HL-60/S4 (cell line): ENCODE results near the gene MET.
"Not testable (repeated sequence)": the region's sequence is repeated elsewhere in the genome, so short reads cannot be mapped to it uniquely, and the experiment has no call there.

Source experiments
- in situ Hi-C: fragments of 300-500 bp; cut with MboI; formaldehyde crosslinking; loops from 2 replicates; pipeline ENCODE4 v1.14.3; 2022; ENCODE audit warnings: low sequenced_read_pairs

The MET gene

GRCh38 chr7:116697761-116698160 is 25.8 kb downstream of the MET start:
- in situ Hi-C loops: no loop called here

GRCh38 chr7:116698396-116698795 is 26.4 kb downstream of the MET start:
- in situ Hi-C loops: no loop called here

- in situ Hi-C loops: no loop called here
Observed at GRCh38 chr7:116698930-116699721, 27.1 kb downstream of the MET start.

- in situ Hi-C loops: no loop called here
Observed at GRCh38 chr7:116699722-116700120, 27.7 kb downstream of the MET start.

GRCh38 chr7:116702046-116702785 is 30.2 kb downstream of the MET start:
- in situ Hi-C loops: no loop called here

- in situ Hi-C loops: no loop called here
Observed at GRCh38 chr7:116704650-116705228, 32.7 kb downstream of the MET start.

GRCh38 chr7:116705419-116705818 is 33.4 kb downstream of the MET start:
- in situ Hi-C loops: no loop called here

- in situ Hi-C loops: no loop called here
Observed at GRCh38 chr7:116706668-116707126, 34.7 kb downstream of the MET start.

GRCh38 chr7:116707289-116707688 is 35.3 kb downstream of the MET start:
- in situ Hi-C loops: no loop called here

- in situ Hi-C loops: no loop called here
Observed at GRCh38 chr7:116708248-116708647, 36.3 kb downstream of the MET start.

GRCh38 chr7:116708861-116709260 is 36.9 kb downstream of the MET start:
- in situ Hi-C loops: no loop called here

GRCh38 chr7:116709336-116709735 is 37.3 kb downstream of the MET start:
- in situ Hi-C loops: no loop called here

- in situ Hi-C loops: no loop called here
Observed at GRCh38 chr7:116710764-116711452, 38.9 kb downstream of the MET start.

- in situ Hi-C loops: no loop called here
Observed at GRCh38 chr7:116711790-116712189, 39.8 kb downstream of the MET start.

- in situ Hi-C loops: no loop called here
Observed at GRCh38 chr7:116713500-116713899, 41.5 kb downstream of the MET start.

GRCh38 chr7:116713918-116714317 is 41.9 kb downstream of the MET start:
- in situ Hi-C loops: no loop called here

GRCh38 chr7:116715077-116715476 is 43.1 kb downstream of the MET start:
- in situ Hi-C loops: no loop called here

- in situ Hi-C loops: no loop called here
Observed at GRCh38 chr7:116717137-116717536, 45.1 kb downstream of the MET start.

- in situ Hi-C loops: not testable (repeated sequence)
Observed at GRCh38 chr7:116723959-116724529, 52.0 kb downstream of the MET start.

GRCh38 chr7:116724560-116725231 is 52.7 kb downstream of the MET start:
- in situ Hi-C loops: no loop called here
